IMR-90 (cell line): ENCODE results near the gene CPXM1. TPM values are rescaled to one million over a fixed set of nuclear protein-coding genes. Genes with fewer than 3 reads are reported as not detected.

ENCODE experiments used
- ATAC-seq: fragments of 200-7000 bp; cut with Tn5 transposase; 2 replicates; pipeline ENCODE4 v1.9.1; 2020; ENCODE audit warnings: low read depth, mild to moderate bottlenecking, moderate library complexity
- BruUV-seq: library from RNA; stranded (reverse); fragments of 400-500 nt; replicated peaks from 2 replicates; lab custom pipeline; 2021; lab: Mats Ljungman, UMichigan
- CTCF ChIA-PET: fragments of 300-600 bp; formaldehyde crosslinking; extraction: SDS; loops from one replicate; lab custom pipeline; 2021; ENCODE audit warnings: antibody characterized with exemption; lab: Yijun Ruan, JAX
- POLR2A ChIA-PET: fragments of 300-600 bp; sonication (Branson Sonifier 250); formaldehyde crosslinking; loops from one replicate; lab custom pipeline; 2022; ENCODE audit warnings: antibody characterized with exemption; ENCODE audit not compliant: unreplicated experiment; lab: Charles Lee
- DNase-seq: peaks from one replicate; pipeline ENCODE4 v3.0.0; 2013
- H2AFZ ChIP-seq: replicated peaks from 2 replicates; pipeline ENCODE3; 2013; ENCODE audit warnings: low read length, mild to moderate bottlenecking; ENCODE audit not compliant: poor library complexity
- H2AK5ac ChIP-seq: 2 replicates; pipeline ENCODE4 v1.6.1; 2013; ENCODE audit warnings: low read depth, low read length, inconsistent platforms
- H2AK9ac ChIP-seq: replicated peaks from 2 replicates; pipeline ENCODE3; 2013; ENCODE audit warnings: mild to moderate bottlenecking, low read depth, low read length, moderate library complexity; ENCODE audit not compliant: poor library complexity
- H2BK120ac ChIP-seq: 2 replicates; pipeline ENCODE4 v1.6.1; 2013; ENCODE audit warnings: low read depth, low read length, inconsistent platforms
- H2BK15ac ChIP-seq: 3 replicates; pipeline ENCODE4 v1.6.1; 2013; ENCODE audit warnings: low read depth, low read length, inconsistent platforms
- H2BK20ac ChIP-seq: 2 replicates; pipeline ENCODE4 v1.6.1; 2013; ENCODE audit warnings: low read depth, mild to moderate bottlenecking, inconsistent platforms, low read length, moderate library complexity
- H2BK5ac ChIP-seq: 2 replicates; pipeline ENCODE4 v1.6.1; 2013; ENCODE audit warnings: mild to moderate bottlenecking, low read depth, low read length, inconsistent platforms; ENCODE audit not compliant: poor library complexity, severe bottlenecking
- H3K14ac ChIP-seq: replicated peaks from 2 replicates; pipeline ENCODE4 v1.6.1; 2013; ENCODE audit warnings: low read depth, low read length, inconsistent platforms
- H3K18ac ChIP-seq: 2 replicates; pipeline ENCODE4 v1.6.1; 2013; ENCODE audit warnings: low read depth, low read length, control low read depth
- H3K23ac ChIP-seq: 2 replicates; pipeline ENCODE4 v1.6.1; 2013; ENCODE audit warnings: low read depth, low read length, inconsistent platforms
- H3K27ac ChIP-seq: 2 replicates; pipeline ENCODE4 v1.5.1; 2013; ENCODE audit warnings: mild to moderate bottlenecking, control low read depth, low read length; ENCODE audit not compliant: insufficient read depth
- H3K27me3 ChIP-seq: 2 replicates; pipeline ENCODE4 v1.6.1; 2013; ENCODE audit warnings: low read length; ENCODE audit not compliant: control insufficient read depth, insufficient read depth
- H3K36me3 ChIP-seq: 2 replicates; pipeline ENCODE4 v1.6.1; 2013; ENCODE audit warnings: low read length, mixed read lengths; ENCODE audit not compliant: control insufficient read depth, insufficient read depth
- H3K4ac ChIP-seq: 2 replicates; pipeline ENCODE4 v1.6.1; 2013; ENCODE audit warnings: low read depth, low read length, inconsistent platforms
- H3K4me1 ChIP-seq: 2 replicates; pipeline ENCODE4 v1.6.1; 2013; ENCODE audit warnings: low read length, mixed read lengths; ENCODE audit not compliant: control insufficient read depth, insufficient read depth
- H3K4me2 ChIP-seq: 2 replicates; pipeline ENCODE4 v1.6.1; 2013; ENCODE audit warnings: low read depth, mild to moderate bottlenecking, control low read depth, low read length, moderate library complexity
- H3K4me3 ChIP-seq: 2 replicates; pipeline ENCODE4 v1.5.1; 2013; ENCODE audit warnings: low read depth, mild to moderate bottlenecking, control low read depth, low read length, moderate library complexity; ENCODE audit not compliant: insufficient read depth
- H3K56ac ChIP-seq: 2 replicates; pipeline ENCODE4 v1.6.1; 2013; ENCODE audit warnings: low read length, inconsistent platforms; ENCODE audit not compliant: insufficient read depth; ENCODE audit errors: extremely low read depth
- H3K79me1 ChIP-seq, 2 experiments: 2 replicates each; pipeline ENCODE4 v1.6.1; 2013; ENCODE audit warnings: low read length in 2 of 2, inconsistent platforms in 1 of 2, low read depth in 1 of 2
- H3K9ac ChIP-seq: 2 replicates; pipeline ENCODE4 v1.6.1; 2013; ENCODE audit warnings: low read depth, low read length, control low read depth
- H3K9me1 ChIP-seq: 2 replicates; pipeline ENCODE4 v1.6.1; 2013; ENCODE audit warnings: low read length, inconsistent platforms; ENCODE audit not compliant: insufficient read depth
- H3K9me3 ChIP-seq: 2 replicates; pipeline ENCODE4 v1.6.1; 2013; ENCODE audit warnings: low read length; ENCODE audit not compliant: control insufficient read depth, insufficient read depth
- H4K20me1 ChIP-seq: 2 replicates; pipeline ENCODE4 v1.6.1; 2013; ENCODE audit warnings: low read length, inconsistent platforms; ENCODE audit not compliant: insufficient read depth
- H4K5ac ChIP-seq: 2 replicates; pipeline ENCODE4 v1.6.1; 2013; ENCODE audit warnings: mild to moderate bottlenecking, low read depth, low read length, control low read depth
- H4K8ac ChIP-seq, 2 experiments: 2 replicates each; pipeline ENCODE4 v1.6.1; 2013; ENCODE audit warnings: low read depth in 2 of 2, low read length in 2 of 2, control low read depth in 1 of 2, inconsistent platforms in 1 of 2
- H4K91ac ChIP-seq: 2 replicates; pipeline ENCODE4 v1.6.1; 2013; ENCODE audit warnings: low read depth, low read length, inconsistent platforms; ENCODE audit not compliant: insufficient read depth
- BHLHE40 ChIP-seq: fragments of 150-350 bp; IDR thresholded peaks from 2 replicates; pipeline ENCODE4 v1.6.1; 2016; ENCODE audit warnings: mild to moderate bottlenecking, low read depth, low read length
- WGBS, 2 experiments: methylation state at CpG; one replicate each; pipeline versions ENCODE4 v1.1.5 to v1.1.7; 2013; ENCODE audit warnings: missing lambda C conversion rate in 2 of 2; ENCODE audit not compliant: insufficient read length in 1 of 2; ENCODE audit errors: extremely low coverage in 2 of 2; 5-methylcytosine and 5-hydroxymethylcytosine counted together
- dilution Hi-C: fragments of 300-500 bp; cut with HindIII; formaldehyde crosslinking; loops from one replicate; pipeline ENCODE4 v1.14.3; 2018; ENCODE audit warnings: low sequenced_read_pairs; ENCODE audit not compliant: unreplicated experiment
- in situ Hi-C: fragments of 300-500 bp; cut with MboI; formaldehyde crosslinking; loops from 3 replicates; pipeline ENCODE4 v1.14.3; 2019; ENCODE audit warnings: low sequenced_read_pairs, inconsistent platforms, mixed read lengths
- intact Hi-C: fragments of 100-400 bp; cut with micrococcal nuclease; formaldehyde crosslinking; loops from 2 replicates; pipeline ENCODE4 v1.10.0; 2022
- polyA plus RNA-seq, 3 experiments: library from polyadenylated mRNA; depleted of rRNA; stranded (reverse); fragments of >200 nt; gene quantifications; 2 replicates each; pipeline ENCODE4 v1.2.3, GENCODE V29; 2012; ENCODE audit warnings: low replicate concordance in 1 of 3
- total RNA-seq: library from RNA; depleted of rRNA; stranded (reverse); fragments of >200 nt; gene quantifications from 2 replicates; pipeline ENCODE4 v1.2.3, GENCODE V29; 2012

CPXM1 gene
- total and polyA plus RNA-seq, 2 of the 4 experiments (the other 2 are of a cell fraction), result 1.1 to 4.6 TPM

- Histone ChIP-seq H3K9ac (no peak overlapping the region), H3K23ac (no peak overlapping the region), H3K27ac (no peak overlapping the region), H3K18ac (no peak overlapping the region), H4K5ac (no peak overlapping the region), H2BK15ac (no peak overlapping the region), H3K4me1 (peaks cover 7% of the 10 kb centered on the region; the same call in 1 of the 2 replicates), H3K14ac (no peak overlapping the region), H2BK5ac (no peak overlapping the region), H3K79me1 (peaks cover 4 to 15% of the 10 kb centered on the region in 2 experiments; a peak in 3 of 4 replicates), H3K9me1 (peaks cover 24% of the 10 kb centered on the region), H4K8ac (no peak overlapping the region), H3K9me3 (no peaks in the 10 kb centered on the region), H3K4me3 (no peak overlapping the region), H2BK20ac (no peak overlapping the region), H4K91ac (no peak overlapping the region), H3K27me3 (no peaks in the 10 kb centered on the region), H3K36me3 (peaks cover 26% of the 10 kb centered on the region), H3K4me2 (no peak overlapping the region), H3K56ac (no peak overlapping the region), H2AK9ac (no peak overlapping the region), H4K20me1 (peaks cover 3% of the 10 kb centered on the region; the same call in 1 of the 2 replicates), H3K4ac (no peak overlapping the region), H2AFZ (no peak overlapping the region), H2AK5ac (no peak overlapping the region), H2BK120ac (no peak overlapping the region)
- intact Hi-C loops, result no loop called here
- WGBS, 2 experiments, result 95% methylated on average over 4 of the region's 14 CpGs; no CpG with 5 or more reads in 1 of the 2 experiments
- in situ Hi-C loops, result loop anchor here (25.0 kb wide), 1 partner anchor 322 kb away; the partner anchor contains the start of gene ZNF343
- dilution Hi-C loops, result no loop called here
- no peak for TF ChIP-seq BHLHE40
- ATAC-seq, result no peak
- ChIA-PET POLR2A (no interaction called here), CTCF (no interaction called here)
- DNase-seq, result no peak
- BruUV-seq, result no TSS peak
These were observed 34.1 kb upstream of the CPXM1 start for GRCh38 chr20:2834401-2835110.
